ENCODE data around the gene FAXDC2. TPM values are rescaled to one million over a fixed set of nuclear protein-coding genes. Genes with fewer than 3 reads are reported as not detected.
A peak's percentile ranks its signal among the peaks of the same experiment; 100 is the strongest.

Gene FAXDC2
- total RNA-seq, 2 donors from 2014 or later = 8.0 to 10.9 TPM

DNA sequence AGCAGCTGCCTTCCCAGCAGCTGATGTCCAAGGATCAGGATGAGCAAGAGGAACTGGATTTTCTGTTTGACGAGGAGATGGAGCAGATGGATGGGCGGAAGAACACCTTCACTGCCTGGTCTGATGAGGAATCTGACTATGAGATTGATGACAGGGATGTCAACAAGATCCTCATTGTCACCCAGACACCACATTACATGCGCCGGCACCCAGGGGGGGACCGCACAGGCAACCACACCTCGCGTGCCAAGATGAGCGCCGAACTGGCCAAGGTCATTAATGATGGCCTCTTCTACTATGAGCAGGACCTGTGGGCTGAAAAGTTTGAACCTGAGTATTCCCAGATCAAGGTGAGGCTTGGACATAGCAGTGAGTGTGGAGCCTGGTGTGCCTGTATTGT is 48.4 kb downstream of the FAXDC2 start:
- 80% methylated on average over 3 to 9 of the region's 9 CpGs for WGBS, 2 donors
- intact Hi-C loops (cut with DNase I) = no loop called here

DNA sequence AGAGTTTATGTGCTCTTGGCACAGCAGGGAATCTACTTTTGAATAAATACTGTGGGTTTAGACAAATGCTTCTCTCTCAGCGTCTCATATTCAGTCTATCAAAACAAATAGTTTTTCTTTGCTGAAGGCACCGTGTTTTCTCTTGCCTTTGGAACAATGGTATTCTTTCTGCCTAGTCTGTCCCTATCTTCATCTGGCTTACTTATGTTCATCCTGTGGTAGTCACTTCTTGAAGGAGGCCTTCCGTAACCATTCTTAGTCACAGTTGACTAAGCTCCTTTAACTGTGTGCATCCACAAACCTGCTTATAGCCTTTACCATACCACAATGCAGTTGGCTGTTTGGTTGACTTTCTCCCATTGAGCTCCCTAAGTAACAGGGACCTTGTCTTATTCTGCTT is 49.3 kb downstream of the FAXDC2 start:
- Histone ChIP-seq H3K9me3 (no peaks in the 10 kb centered on the region), H3K27ac (no peak overlapping the region), H3K36me3 (replicated peaks in 1 of 2; ENCODE audit: insufficient read depth in 1 of 2, low read depth in 2 of 2) (peaks cover 25 to 46% of the 10 kb centered on the region in 2 donors), H3K4me1 (peaks cover 7% of the 10 kb centered on the region), H3K27me3 (no peaks in the 10 kb centered on the region), H3K4me3 (no peak overlapping the region)
- 58 to 62% methylated on average over 3 of the region's 3 CpGs for WGBS, 2 donors
- ATAC-seq (no peak), DNase-seq (no peak)
- TF ChIP-seq CTCF (IDR thresholded peaks at IDR 0.05) (no peak), POLR2A (IDR thresholded peaks at IDR 0.05) (no peak)
- intact Hi-C loops (cut with DNase I) = no loop called here

More for the DNA sequence above, 48.4 kb downstream of the FAXDC2 start:
- ATAC-seq (no peak), DNase-seq (no peak)
- Histone ChIP-seq H3K9me3 (no peaks in the 10 kb centered on the region), H3K27me3 (no peaks in the 10 kb centered on the region), H3K27ac (no peak overlapping the region), H3K36me3 (replicated peaks in 1 of 2; ENCODE audit: insufficient read depth in 1 of 2, low read depth in 2 of 2) (peaks cover 25 to 56% of the 10 kb centered on the region in 2 donors), H3K4me3 (no peak overlapping the region), H3K4me1 (peaks cover 7% of the 10 kb centered on the region)
- TF ChIP-seq CTCF (IDR thresholded peaks at IDR 0.05) = no peak
- no peak for TF ChIP-seq POLR2A (IDR thresholded peaks at IDR 0.05)

DNA sequence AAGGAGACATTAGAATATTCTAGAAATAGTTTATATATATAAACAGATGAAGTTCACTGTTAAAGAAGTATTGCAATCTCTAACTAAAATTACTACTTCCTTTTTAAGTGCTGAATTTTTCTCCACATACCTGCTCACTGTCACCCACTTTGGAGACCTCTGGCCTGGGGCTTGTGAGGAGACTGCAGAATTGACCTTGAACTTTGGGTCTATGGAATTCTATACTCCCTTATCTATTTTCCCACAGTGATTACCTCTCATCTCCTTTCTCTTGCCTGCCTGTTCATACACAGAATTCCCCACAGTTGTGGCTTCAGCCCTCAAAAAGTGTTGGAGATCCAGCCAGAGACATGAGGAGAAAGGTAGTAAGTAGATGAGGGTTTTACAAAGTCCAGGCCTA is 49.8 kb downstream of the FAXDC2 start:
- H3K4me1 ChIP-seq = peaks cover 7% of the 10 kb centered on the region
- no peak for TF ChIP-seq CTCF (IDR thresholded peaks at IDR 0.05)
- TF ChIP-seq POLR2A (IDR thresholded peaks at IDR 0.05) = no peak
- intact Hi-C loops (cut with DNase I) = no loop called here
- H3K9me3 ChIP-seq = no peaks in the 10 kb centered on the region
- DNase-seq = no peak
- no peak for ATAC-seq
- H3K27ac ChIP-seq = no peak overlapping the region
- H3K4me3 ChIP-seq = no peak overlapping the region
- no peaks in the 10 kb centered on the region for H3K27me3 ChIP-seq
- H3K36me3 ChIP-seq (replicated peaks in 1 of 2; ENCODE audit: insufficient read depth in 1 of 2, low read depth in 2 of 2) = peaks cover 25 to 46% of the 10 kb centered on the region in 2 donors

GRCh38 chr5:154797762-154798161 is 52.6 kb downstream of the FAXDC2 start:
- H3K27ac ChIP-seq = no peak overlapping the region
- no peaks in the 10 kb centered on the region for H3K9me3 ChIP-seq
- peaks cover 17% of the 10 kb centered on the region for H3K4me1 ChIP-seq
- no peak overlapping the region for H3K4me3 ChIP-seq
- TF ChIP-seq CTCF (IDR thresholded peaks at IDR 0.05) (no peak), POLR2A (IDR thresholded peaks at IDR 0.05) (no peak)
- 67 to 75% methylated on average over 4 of the region's 4 CpGs for WGBS, 2 donors
- H3K27me3 ChIP-seq = no peaks in the 10 kb centered on the region
- peaks cover 12 to 31% of the 10 kb centered on the region in 2 donors for H3K36me3 ChIP-seq (replicated peaks in 1 of 2; ENCODE audit: insufficient read depth in 1 of 2, low read depth in 2 of 2)
- intact Hi-C loops (cut with DNase I) = no loop called here
- no peak for DNase-seq
- ATAC-seq = no peak

DNA sequence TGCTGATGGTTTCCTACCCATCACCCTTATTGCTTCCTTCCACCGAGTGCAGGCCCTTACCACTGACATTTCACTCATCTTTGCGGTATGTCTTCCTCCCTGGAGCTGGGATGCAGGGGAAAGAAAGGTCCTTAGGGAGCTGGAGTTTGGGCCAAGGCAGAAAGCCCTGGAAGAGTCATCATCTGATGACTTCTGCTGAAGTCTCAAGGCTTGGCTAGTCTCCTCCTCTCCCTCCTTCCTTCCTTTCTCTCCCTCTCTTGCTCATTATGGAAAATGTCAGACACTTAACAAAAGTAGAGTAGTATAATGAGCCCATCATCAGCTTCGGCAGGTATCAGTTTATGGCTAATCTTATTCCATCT is 55.2 kb downstream of the FAXDC2 start:
- Histone ChIP-seq H3K27ac (peak overlapping the region in 1 of 4 donors; percentile 5), H3K36me3 (replicated peaks in 1 of 2; ENCODE audit: insufficient read depth in 1 of 2, low read depth in 2 of 2) (peaks cover 8 to 23% of the 10 kb centered on the region in 2 donors), H3K4me1 (peaks cover 11% of the 10 kb centered on the region), H3K27me3 (no peaks in the 10 kb centered on the region), H3K4me3 (no peak overlapping the region), H3K9me3 (no peaks in the 10 kb centered on the region)
- TF ChIP-seq POLR2A (IDR thresholded peaks at IDR 0.05) (no peak), CTCF (IDR thresholded peaks at IDR 0.05) (no peak)
- WGBS, 2 donors = 68 to 74% methylated on average over 3 of the region's 3 CpGs
- intact Hi-C loops (cut with DNase I) = no loop called here
- no peak for ATAC-seq
- no peak for DNase-seq

Data from body of pancreas (tissue), 4 donors.